ENCODE measurements around the gene GBE1. TPM values are rescaled to one million over a fixed set of nuclear protein-coding genes. Genes with fewer than 3 reads are reported as not detected.

Gene GBE1
- total RNA-seq, 1 experiment from 2014 or later: 35.4 TPM

DNA sequence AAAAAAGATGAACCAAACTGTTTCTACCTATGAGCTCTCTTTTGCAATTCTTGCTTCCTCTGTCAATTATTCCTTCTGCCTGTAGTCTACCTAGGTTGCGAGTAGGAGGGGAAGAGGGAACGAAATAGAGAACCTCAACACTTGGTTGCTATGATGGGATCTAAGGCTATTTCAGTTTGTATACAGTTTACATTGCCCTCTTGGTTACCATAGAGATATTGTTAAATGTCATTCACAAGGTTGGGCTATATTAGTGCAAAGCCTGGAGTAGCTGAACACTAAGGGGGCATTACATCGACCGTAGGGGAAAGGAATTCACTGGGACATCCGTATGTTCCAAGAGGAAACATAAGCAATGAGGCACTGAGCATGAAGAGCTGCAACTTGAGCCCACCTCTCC is 276.9 kb downstream of the GBE1 start:
- Histone ChIP-seq H3K9me3 (replicated peaks) (no peaks in the 10 kb centered on the region), H3K27me3 (no peaks in the 10 kb centered on the region), H3K4me3 (no peak overlapping the region), H3K36me3 (no peaks in the 10 kb centered on the region), H3K27ac (no peak overlapping the region), H3K4me1 (no peaks in the 10 kb centered on the region)
- DNase-seq: no peak

DNA sequence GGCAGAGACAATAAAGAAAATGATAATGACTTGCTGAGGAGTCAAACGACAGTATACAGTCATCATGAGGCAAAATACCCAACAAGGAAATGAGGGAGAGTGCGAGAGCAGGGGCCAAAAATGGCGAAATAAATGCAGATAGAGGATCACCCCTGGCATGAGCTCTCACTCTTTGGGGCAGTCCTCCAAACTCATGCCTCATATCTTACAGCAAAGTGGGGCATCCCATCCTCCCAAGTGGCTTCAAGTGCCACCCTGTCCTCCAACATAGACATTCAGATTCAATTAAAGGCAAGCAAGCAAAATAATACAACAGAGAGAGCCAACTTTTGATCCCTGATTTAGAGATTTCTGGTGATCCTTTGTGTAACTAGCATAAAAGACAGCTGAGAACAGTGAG is 278.4 kb downstream of the GBE1 start:
- Histone ChIP-seq H3K27ac (no peak overlapping the region), H3K9me3 (replicated peaks) (no peaks in the 10 kb centered on the region), H3K27me3 (no peaks in the 10 kb centered on the region), H3K4me3 (no peak overlapping the region), H3K4me1 (no peaks in the 10 kb centered on the region), H3K36me3 (no peaks in the 10 kb centered on the region)
- no peak for DNase-seq

DNA sequence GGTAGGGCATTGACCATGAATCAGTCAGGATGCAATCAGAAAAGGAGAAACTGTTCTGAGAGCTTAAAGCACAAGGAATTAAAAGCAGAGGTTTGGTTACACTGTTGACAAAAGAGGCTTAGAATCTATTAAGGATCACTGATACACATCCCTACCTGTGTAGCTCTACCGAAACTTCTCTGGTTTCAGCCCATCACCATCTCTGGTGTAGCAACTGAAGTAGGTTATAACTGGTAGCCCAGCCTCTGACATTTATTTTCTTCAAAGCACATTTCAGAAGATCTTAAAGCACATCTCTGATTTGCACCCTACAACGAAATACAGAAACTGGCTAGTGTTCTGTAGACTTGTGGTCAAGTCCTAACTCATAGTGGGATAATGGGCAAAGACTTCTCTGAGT is 283.7 kb downstream of the GBE1 start:
- Histone ChIP-seq H3K9me3 (replicated peaks) (no peaks in the 10 kb centered on the region), H3K36me3 (no peaks in the 10 kb centered on the region), H3K27me3 (no peaks in the 10 kb centered on the region), H3K4me3 (no peak overlapping the region), H3K27ac (no peak overlapping the region), H3K4me1 (no peaks in the 10 kb centered on the region)
- no peak for DNase-seq

DNA sequence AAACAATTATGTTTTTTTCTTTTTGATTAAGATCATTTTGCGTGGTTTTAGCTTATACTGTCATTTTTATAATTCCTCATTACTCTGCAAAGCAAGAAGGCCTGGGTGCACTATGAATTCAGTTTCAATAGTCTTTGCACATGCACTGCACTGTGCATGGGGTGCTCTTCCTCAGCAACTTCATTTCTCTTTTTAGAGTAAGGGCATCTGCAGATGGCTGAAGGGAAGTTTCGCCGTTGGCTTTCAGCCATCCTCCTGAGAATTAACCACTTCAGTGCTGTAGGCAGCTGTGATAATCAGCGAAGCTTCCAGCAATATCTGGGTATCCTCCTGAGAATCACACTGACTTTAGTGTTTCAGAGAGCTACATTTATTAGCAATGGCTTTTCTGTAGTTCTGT is 284.8 kb downstream of the GBE1 start:
- Histone ChIP-seq H3K4me3 (no peak overlapping the region), H3K9me3 (replicated peaks) (no peaks in the 10 kb centered on the region), H3K4me1 (no peaks in the 10 kb centered on the region), H3K27me3 (no peaks in the 10 kb centered on the region), H3K36me3 (no peaks in the 10 kb centered on the region), H3K27ac (no peak overlapping the region)
- no peak for DNase-seq

DNA sequence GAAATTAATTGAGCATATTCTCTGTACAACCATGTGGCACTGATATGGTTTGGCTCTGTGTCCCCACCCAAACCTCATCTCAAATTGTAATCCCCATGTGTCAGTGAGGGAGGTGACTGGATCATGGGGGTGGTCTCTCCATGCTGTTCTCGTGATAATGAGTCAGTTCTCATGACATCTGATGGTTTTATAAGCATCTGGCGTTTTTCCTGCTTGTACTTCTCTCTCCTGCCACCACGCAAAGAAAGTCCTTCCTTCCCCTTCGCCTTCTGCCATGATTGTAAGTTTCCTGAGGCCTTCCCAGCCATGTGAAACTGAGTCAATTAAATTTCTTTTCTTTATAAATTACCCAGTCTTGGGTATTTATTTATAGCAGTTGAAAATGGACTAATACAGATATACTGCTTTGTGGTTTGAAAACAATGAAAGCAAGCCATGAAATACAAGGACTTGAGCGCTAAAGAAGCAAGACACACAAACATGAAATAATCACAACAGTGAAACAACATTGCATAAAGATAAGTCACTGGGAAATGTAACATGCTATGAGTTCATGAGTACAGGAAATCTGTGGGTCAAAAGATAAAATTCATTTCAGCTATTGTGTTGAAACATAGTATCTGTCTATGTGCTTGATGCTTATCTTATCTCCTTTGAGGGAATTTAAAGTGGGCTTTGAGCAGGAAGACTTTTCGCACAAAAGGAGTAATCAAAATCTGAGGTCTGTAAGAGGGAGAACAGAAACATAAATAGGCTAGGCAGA is 288.7 kb downstream of the GBE1 start:
- DNase-seq: no peak
- H3K9me3 ChIP-seq (replicated peaks): no peaks in the 10 kb centered on the region
- no peak overlapping the region for H3K4me3 ChIP-seq
- H3K4me1 ChIP-seq: no peaks in the 10 kb centered on the region
- H3K27me3 ChIP-seq: no peaks in the 10 kb centered on the region
- no peak overlapping the region for H3K27ac ChIP-seq
- H3K36me3 ChIP-seq: no peaks in the 10 kb centered on the region

DNA sequence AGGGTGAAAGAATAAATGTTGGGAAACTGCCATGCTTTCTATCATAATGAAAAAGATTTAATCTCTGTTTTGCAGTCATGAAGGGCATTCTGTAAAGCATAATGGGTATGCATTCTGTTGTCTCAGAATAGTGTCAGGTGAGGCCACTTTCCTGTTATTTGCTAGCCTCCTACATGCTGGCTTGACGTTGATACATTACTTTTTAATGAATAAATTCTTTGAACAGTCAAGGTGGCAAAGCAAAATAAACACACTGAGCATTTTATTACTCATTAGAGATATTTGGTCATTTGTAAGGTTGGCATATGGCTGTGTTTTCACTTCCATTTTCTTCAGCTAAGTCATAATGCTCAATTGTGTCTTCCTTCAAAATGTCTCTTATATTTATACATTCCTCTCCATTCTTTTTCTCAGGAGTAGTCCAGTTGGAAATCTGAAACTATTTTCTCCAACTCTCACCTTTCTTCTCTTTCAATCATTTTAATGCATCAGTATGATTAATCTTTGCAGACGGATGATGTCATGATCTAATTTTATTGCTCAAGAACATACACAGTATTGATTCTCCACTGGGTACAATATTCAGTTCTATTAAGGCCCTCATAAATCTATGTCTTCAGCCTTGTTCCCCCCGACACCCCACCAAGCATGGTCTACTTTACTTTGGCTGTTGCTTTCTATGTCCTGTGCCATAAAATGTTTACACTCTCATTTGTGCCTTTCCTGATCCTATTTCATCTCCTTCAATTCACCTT is 290.7 kb downstream of the GBE1 start:
- Histone ChIP-seq H3K9me3 (replicated peaks) (no peaks in the 10 kb centered on the region), H3K27me3 (no peaks in the 10 kb centered on the region), H3K4me3 (no peak overlapping the region), H3K36me3 (no peaks in the 10 kb centered on the region), H3K27ac (no peak overlapping the region), H3K4me1 (0 out of 2 replicates have a peak, but pooled peaks cover 1% of the 10 kb centered on the region)
- DNase-seq: no peak

DNA sequence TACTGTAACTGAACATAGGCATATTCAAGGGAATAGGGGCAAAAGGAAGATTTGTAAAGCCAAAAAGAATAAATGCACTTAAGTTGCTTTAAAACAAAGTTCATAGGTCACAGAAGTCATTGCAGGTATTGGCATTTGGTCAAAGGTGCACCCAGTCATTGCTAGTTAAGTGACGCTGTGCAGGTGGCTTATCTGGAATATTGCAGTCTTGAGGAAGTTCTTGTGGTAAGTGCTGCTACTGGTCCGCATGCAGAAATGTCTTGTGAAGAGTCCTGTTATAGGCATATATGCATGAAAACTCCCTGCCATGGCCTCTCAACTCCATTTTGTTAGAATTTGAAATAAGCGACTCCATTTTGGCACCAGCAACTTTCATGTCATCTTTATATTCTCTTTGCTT is 293.1 kb downstream of the GBE1 start:
- 0 out of 2 replicates have a peak, but pooled peaks cover 2% of the 10 kb centered on the region for H3K4me1 ChIP-seq
- no peaks in the 10 kb centered on the region for H3K9me3 ChIP-seq (replicated peaks)
- no peaks in the 10 kb centered on the region for H3K36me3 ChIP-seq
- no peak overlapping the region for H3K27ac ChIP-seq
- DNase-seq: no peak
- no peaks in the 10 kb centered on the region for H3K27me3 ChIP-seq
- no peak overlapping the region for H3K4me3 ChIP-seq

DNA sequence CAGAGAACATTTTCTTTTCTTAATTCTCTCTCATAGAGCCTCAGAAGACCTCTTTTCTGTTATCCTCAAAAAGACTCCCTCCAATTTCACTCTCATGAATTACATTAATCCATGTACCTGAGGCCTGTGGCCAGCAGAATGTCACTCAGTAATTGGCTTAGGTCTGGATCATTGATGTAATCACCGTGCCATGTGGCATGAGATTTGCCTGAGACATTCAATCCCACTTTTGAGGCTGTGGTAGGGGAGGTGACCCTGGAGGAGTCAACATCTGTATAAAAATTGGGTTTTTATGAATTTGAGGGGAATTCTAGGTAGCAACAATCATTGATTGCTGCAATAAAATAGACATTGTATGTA is 295.3 kb downstream of the GBE1 start:
- DNase-seq: no peak
- H3K9me3 ChIP-seq (replicated peaks): no peaks in the 10 kb centered on the region
- no peaks in the 10 kb centered on the region for H3K27me3 ChIP-seq
- H3K4me3 ChIP-seq: no peak overlapping the region
- H3K27ac ChIP-seq: no peak overlapping the region
- H3K36me3 ChIP-seq: no peaks in the 10 kb centered on the region
- H3K4me1 ChIP-seq: 0 out of 2 replicates have a peak, but pooled peaks cover 2% of the 10 kb centered on the region

DNA sequence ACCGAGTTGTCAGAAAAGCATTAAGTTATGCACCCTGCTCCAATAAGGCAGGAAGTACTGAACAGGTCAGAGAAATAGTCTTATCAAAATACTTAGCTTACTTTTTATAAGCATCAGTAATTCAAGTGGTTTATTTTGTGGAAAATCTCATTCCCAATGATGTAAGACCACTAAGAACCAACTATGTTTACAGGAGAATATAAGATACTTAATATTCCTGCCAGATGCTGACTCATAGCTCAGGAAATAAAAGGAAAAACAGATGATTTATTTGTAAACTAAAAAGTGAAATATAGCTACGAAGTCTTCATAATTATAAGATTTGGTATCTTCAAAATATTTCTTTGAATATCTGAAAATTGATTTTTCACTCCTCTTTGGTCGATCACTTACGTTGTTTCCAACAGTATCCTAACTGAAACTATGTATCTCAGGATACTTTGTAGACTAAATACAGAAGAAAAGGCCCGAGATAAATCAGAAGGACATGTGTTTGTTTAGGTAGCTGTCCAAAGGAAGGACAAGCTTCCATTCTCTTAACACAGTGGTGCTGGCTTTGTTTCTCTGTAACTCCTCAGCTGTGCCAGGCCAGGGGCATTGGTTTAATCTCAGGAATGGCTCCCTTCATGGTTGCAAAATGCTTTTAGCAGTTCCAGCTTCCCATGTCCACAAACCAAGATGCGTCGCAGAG is 295.8 kb downstream of the GBE1 start:
- Histone ChIP-seq H3K27me3 (no peaks in the 10 kb centered on the region), H3K4me1 (0 out of 2 replicates have a peak, but pooled peaks cover 2% of the 10 kb centered on the region), H3K27ac (no peak overlapping the region), H3K9me3 (replicated peaks) (no peaks in the 10 kb centered on the region), H3K4me3 (no peak overlapping the region), H3K36me3 (no peaks in the 10 kb centered on the region)
- DNase-seq: no peak

DNA sequence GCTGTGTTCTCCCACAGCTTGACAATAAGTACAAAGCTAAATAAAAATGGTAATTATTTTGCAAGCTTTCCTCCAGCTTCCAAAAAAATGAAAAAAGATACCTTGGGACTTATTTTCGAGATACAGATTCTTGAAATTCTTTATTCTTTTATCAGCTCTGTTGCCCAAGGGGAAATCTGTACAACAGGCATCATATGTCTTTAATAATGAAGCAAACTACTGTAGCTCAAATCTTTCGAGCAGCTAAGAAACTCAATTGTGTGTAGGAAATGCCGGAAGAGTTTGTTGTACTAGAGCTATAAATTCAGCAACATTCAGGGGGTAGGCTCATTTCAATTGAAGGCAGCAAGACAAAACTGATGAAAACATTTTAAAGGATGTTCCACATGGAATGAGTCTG is 297.7 kb downstream of the GBE1 start:
- no peak overlapping the region for H3K4me3 ChIP-seq
- 0 out of 2 replicates have a peak, but pooled peaks cover 2% of the 10 kb centered on the region for H3K4me1 ChIP-seq
- H3K27ac ChIP-seq: no peak overlapping the region
- H3K27me3 ChIP-seq: no peaks in the 10 kb centered on the region
- H3K36me3 ChIP-seq: no peaks in the 10 kb centered on the region
- DNase-seq: no peak
- no peaks in the 10 kb centered on the region for H3K9me3 ChIP-seq (replicated peaks)

DNA sequence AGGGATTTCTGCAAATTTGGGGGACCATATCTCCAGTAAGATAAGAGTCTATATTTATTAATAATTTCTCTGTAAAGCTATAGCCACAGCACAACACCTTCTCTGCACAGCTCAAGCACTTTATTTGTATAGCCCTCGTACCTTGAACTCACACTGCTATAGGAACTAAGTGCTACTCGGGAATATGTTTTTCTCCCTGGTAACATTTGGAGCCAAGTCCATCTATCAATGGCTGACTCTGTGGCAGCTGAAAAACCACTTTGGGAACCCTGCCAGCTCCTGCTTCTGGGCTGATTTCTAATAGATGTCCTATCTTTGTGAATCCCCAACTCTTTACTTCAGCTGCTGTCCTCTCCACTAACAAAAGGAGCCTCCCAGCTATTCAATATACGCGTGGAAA is 298.5 kb downstream of the GBE1 start:
- Histone ChIP-seq H3K4me3 (no peak overlapping the region), H3K4me1 (0 out of 2 replicates have a peak, but pooled peaks cover 2% of the 10 kb centered on the region), H3K36me3 (no peaks in the 10 kb centered on the region), H3K27ac (no peak overlapping the region), H3K27me3 (no peaks in the 10 kb centered on the region), H3K9me3 (replicated peaks) (no peaks in the 10 kb centered on the region)
- DNase-seq: peak; percentile 20 to 42

DNA sequence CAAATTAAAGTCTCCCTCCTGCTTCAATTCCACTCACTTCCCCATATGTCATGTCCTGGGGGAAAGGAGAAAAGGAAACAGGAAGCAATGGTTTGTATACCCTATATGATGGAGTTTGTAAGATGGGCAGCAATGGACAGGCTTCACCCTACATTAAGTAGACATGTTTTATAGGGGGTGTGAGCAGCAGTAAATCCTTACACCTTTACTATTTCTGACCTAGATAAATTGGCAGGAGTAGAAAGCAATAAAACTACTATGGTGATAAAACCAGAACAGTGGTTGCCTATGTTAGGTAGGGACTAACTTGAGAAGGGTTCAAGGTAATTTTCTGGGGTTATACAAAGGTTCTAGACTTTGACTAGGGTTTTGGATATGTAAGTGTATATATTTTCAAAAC is 301.7 kb downstream of the GBE1 start:
- no peaks in the 10 kb centered on the region for H3K9me3 ChIP-seq (replicated peaks)
- H3K36me3 ChIP-seq: no peaks in the 10 kb centered on the region
- H3K4me3 ChIP-seq: no peak overlapping the region
- H3K27ac ChIP-seq: no peak overlapping the region
- H3K27me3 ChIP-seq: no peaks in the 10 kb centered on the region
- DNase-seq: no peak
- H3K4me1 ChIP-seq: no peaks in the 10 kb centered on the region

DNA sequence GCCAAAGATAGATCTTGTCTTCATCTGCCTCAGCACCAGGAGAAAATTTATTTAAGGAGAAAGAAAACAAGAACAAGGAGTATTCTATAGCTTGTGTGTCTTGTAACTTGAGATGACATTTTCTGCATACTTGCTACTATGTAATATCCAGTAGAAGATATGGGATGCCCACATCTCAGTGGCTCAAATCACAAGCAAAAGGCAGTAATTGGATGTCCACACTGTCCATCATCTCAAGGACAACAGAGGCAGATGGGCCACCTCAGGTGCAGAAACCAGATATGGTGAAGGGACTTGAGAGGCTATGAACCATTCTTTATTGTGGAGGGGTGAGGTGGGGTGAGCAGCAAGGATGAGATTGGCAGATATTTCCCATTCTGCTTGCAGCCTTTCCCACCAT is 309.0 kb downstream of the GBE1 start:
- peak; percentile 39 to 42 for DNase-seq
- Histone ChIP-seq H3K27ac (peak overlapping the region; percentile 49), H3K27me3 (no peaks in the 10 kb centered on the region), H3K9me3 (replicated peaks) (no peaks in the 10 kb centered on the region), H3K36me3 (no peaks in the 10 kb centered on the region), H3K4me1 (peaks cover 19% of the 10 kb centered on the region), H3K4me3 (no peak overlapping the region)

DNA sequence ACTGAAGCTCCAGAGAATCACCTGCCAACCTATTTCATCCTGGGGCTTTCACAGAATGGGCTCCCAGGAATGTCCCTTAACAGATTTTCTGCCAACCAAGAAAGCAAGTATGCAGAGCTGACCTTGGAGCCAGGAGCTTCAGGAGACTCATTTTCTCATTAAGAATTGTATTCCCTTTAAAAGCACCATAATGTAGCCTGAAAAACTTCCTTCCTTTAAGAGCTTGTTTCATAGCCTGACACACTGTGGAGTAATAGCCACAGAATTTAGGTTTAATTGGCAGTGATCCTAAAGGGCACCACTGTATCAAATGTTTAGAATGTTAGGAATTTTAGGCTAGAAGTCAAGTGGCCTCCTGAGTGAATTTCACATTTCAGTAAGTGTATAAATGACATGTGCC is 309.8 kb downstream of the GBE1 start:
- Histone ChIP-seq H3K4me3 (no peak overlapping the region), H3K4me1 (peaks cover 19% of the 10 kb centered on the region), H3K36me3 (no peaks in the 10 kb centered on the region), H3K27ac (peak overlapping the region; percentile 49), H3K9me3 (replicated peaks) (no peaks in the 10 kb centered on the region), H3K27me3 (no peaks in the 10 kb centered on the region)
- DNase-seq: peak; percentile 5 to 11

DNA sequence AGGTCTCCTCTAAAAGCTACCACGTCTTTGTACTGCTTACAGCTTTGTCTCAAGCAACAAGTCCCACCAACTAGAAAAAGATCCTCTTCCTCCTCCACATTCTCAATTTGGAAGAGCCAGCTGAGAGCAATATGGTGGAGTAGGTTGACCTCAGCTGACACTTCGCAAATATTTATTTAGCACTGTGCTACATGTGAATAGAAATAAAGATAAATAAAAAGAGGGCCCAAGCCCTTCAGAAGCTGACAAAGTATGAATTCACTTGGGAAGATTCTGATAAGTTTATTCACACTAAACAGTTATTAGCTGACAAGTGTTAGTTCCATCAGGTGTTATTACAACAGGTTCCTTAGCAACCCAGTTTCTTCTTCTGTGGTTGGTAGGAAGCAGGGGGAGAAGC is 310.3 kb downstream of the GBE1 start:
- Histone ChIP-seq H3K9me3 (replicated peaks) (no peaks in the 10 kb centered on the region), H3K27ac (peak overlapping the region; percentile 49)

More for the DNA sequence above, 310.3 kb downstream of the GBE1 start:
- peaks cover 19% of the 10 kb centered on the region for H3K4me1 ChIP-seq
- no peak overlapping the region for H3K4me3 ChIP-seq
- H3K36me3 ChIP-seq: no peaks in the 10 kb centered on the region
- no peaks in the 10 kb centered on the region for H3K27me3 ChIP-seq
- no peak for DNase-seq

All from SJCRH30 (cell line).